ENCODE data around the gene ACTR5.
"Not testable (repeated sequence)": the region's sequence is repeated elsewhere in the genome, so short reads cannot be mapped to it uniquely, and the experiment has no call there.

Gene ACTR5

GRCh38 chr20:38804682-38805501, 56.6 kb downstream of the ACTR5 start:
- peak in 8 of 56 donors; percentile 6 to 45 (median 24) for DNase-seq

- peak in 49 of 56 donors; percentile 15 to 83 (median 61) for DNase-seq
Measured at GRCh38 chr20:38805502-38805957, 57.3 kb downstream of the ACTR5 start, which contains the start of gene PPP1R16B. Gene PPP1R16B, plus strand, starts transcription at chr20:38805697. Its CDS starts 30,229 bp downstream, at chr20:38835926.

GRCh38 chr20:38805958-38806854, 57.9 kb downstream of the ACTR5 start:
- DNase-seq: peak in 29 of 56 donors; percentile 27 to 70 (median 53)

- peak in 39 of 56 donors; percentile 22 to 67 (median 49) for DNase-seq
Measured at GRCh38 chr20:38806855-38807655, 58.8 kb downstream of the ACTR5 start.

- DNase-seq: no peak
Measured at GRCh38 chr20:38809942-38810341, 61.7 kb downstream of the ACTR5 start.

GRCh38 chr20:38810926-38811630, 62.8 kb downstream of the ACTR5 start:
- no peak for DNase-seq

- DNase-seq: no peak
Measured at GRCh38 chr20:38811769-38812168, 63.5 kb downstream of the ACTR5 start.

- no peak for DNase-seq
Measured at GRCh38 chr20:38812182-38812581, 63.9 kb downstream of the ACTR5 start.

- DNase-seq: no peak
Measured at GRCh38 chr20:38812709-38813573, 64.7 kb downstream of the ACTR5 start.

- not testable (repeated sequence) for DNase-seq
Measured at GRCh38 chr20:38813574-38813962, 65.3 kb downstream of the ACTR5 start.

GRCh38 chr20:38815446-38815845, 67.2 kb downstream of the ACTR5 start:
- no peak for DNase-seq

- DNase-seq: no peak
Measured at GRCh38 chr20:38818113-38819065, 70.1 kb downstream of the ACTR5 start.
